Right renal cortex interstitium (tissue), 3 donors: ENCODE results near the gene UIMC1. TPM values are rescaled to one million over a fixed set of nuclear protein-coding genes. Genes with fewer than 3 reads are reported as not detected.

ENCODE experiments used
- DNase-seq, 3 donors: peaks; one replicate each; pipeline ENCODE4 v3.0.0-alpha.2; 2013; ENCODE audit warnings: low read depth in 3 of 3, low spot score in 2 of 3
- polyA plus RNA-seq, 3 donors: library from polyadenylated mRNA; unstranded; fragments of 120-200 nt; gene quantifications; one replicate each; pipeline ENCODE4 v1.2.1, GENCODE V29; 2013; ENCODE audit not compliant: insufficient read length in 3 of 3

The UIMC1 gene
- polyA plus RNA-seq, 3 donors, result 41.4 to 52.1 (median 49.2) TPM

- no peak for DNase-seq
Observed at GRCh38 chr5:176857216-176857893, 149.2 kb downstream of the UIMC1 start.

GRCh38 chr5:176856746-176857145 lies 149.8 kb downstream of the UIMC1 start:
- no peak for DNase-seq

- DNase-seq, result no peak
Observed at GRCh38 chr5:176855598-176855997, 151.0 kb downstream of the UIMC1 start.

Other genes starting within 250 kb of the UIMC1 start
- gene UNC5A, start 196.2 kb downstream of the UIMC1 start, polyA plus RNA-seq, result under 1 TPM; 0.10 to 0.14 (median 0.10) TPM
- gene HK3, start 107.4 kb downstream of the UIMC1 start, polyA plus RNA-seq, result under 1 TPM; 0.38 to 0.72 (median 0.62) TPM
- 10 to 100 TPM; 21.3 to 22.6 (median 21.3) TPM for gene ZNF346, start 15.9 kb upstream of the UIMC1 start, polyA plus RNA-seq
- 10 to 100 TPM; 48.7 to 56.4 (median 50.1) TPM for gene FGFR4, start 80.1 kb upstream of the UIMC1 start, polyA plus RNA-seq
- gene NSD1, start 127.0 kb upstream of the UIMC1 start, polyA plus RNA-seq, result 10 to 100 TPM; 58.4 to 63.3 (median 59.7) TPM